AG04450 (cell line): ENCODE measurements around the gene ATP2B1. TPM values are rescaled to one million over a fixed set of nuclear protein-coding genes. Genes with fewer than 3 reads are reported as not detected.

Experiments used
- CTCF ChIA-PET: fragments of 300-600, 350-600 bp; formaldehyde crosslinking; extraction: SDS; loops from one replicate; lab custom pipeline; 2022; ENCODE audit warnings: antibody characterized with exemption, inconsistent platforms; lab: Charles Lee
- POLR2A ChIA-PET: fragments of 350-600 bp; formaldehyde crosslinking; extraction: SDS; loops from one replicate; lab custom pipeline; 2021; ENCODE audit warnings: antibody characterized with exemption, inconsistent platforms; lab: Yijun Ruan, JAX
- DNase-seq: peaks from one replicate; pipeline ENCODE4 v3.0.0-alpha.2; 2011; ENCODE audit warnings: low read depth, low spot score
- H3K27ac ChIP-seq: one replicate; pipeline ENCODE4 v1.5.1; 2012; ENCODE audit warnings: low read depth, low read length, control low read depth
- H3K27me3 ChIP-seq: one replicate; pipeline ENCODE4 v1.6.0; 2012; ENCODE audit warnings: low read length; ENCODE audit not compliant: control insufficient read depth, insufficient read depth
- H3K4me3 ChIP-seq: 2 replicates; pipeline ENCODE4 v1.5.1; 2011; ENCODE audit warnings: mild to moderate bottlenecking, low read depth, low read length, control low read depth
- H3K9me3 ChIP-seq: 2 replicates; pipeline ENCODE4 v1.5.1; 2012; ENCODE audit warnings: low read length; ENCODE audit not compliant: control insufficient read depth, insufficient read depth
- CTCF ChIP-seq: IDR thresholded peaks from 2 replicates; pipeline ENCODE4 v1.5.1; 2011; ENCODE audit warnings: low read depth, low read length, control low read depth, inconsistent platforms
- polyA plus RNA-seq: library from polyadenylated mRNA; depleted of rRNA; stranded (reverse); fragments of >200 nt; gene quantifications from 2 replicates; pipeline ENCODE4 v1.2.3, GENCODE V29; 2011

Gene ATP2B1
- polyA plus RNA-seq, 1 experiment, result 42.7 TPM

- Histone ChIP-seq H3K9me3 (peaks cover 5% of the 10 kb centered on the region; the same call in 1 of the 2 replicates), H3K4me3 (no peak overlapping the region), H3K27ac (no peak overlapping the region), H3K27me3 (no peaks in the 10 kb centered on the region)
- DNase-seq, result no peak
- ChIA-PET POLR2A (no interaction called here), CTCF (no interaction called here)
- TF ChIP-seq CTCF, result no peak
Observed at GRCh38 chr12:89717759-89718523, 9.3 kb upstream of the ATP2B1 start.

- no peaks in the 10 kb centered on the region for H3K27me3 ChIP-seq
- H3K27ac ChIP-seq, result no peak overlapping the region
- peaks cover 5% of the 10 kb centered on the region for H3K9me3 ChIP-seq
- DNase-seq, result no peak
- CTCF ChIA-PET, result interaction anchor here (0.5 kb wide), 1 partner anchor 390 kb away, joined by 6 read pairs; no protein-coding TSS in a partner anchor
- no peak overlapping the region for H3K4me3 ChIP-seq
- POLR2A ChIA-PET, result no interaction called here
- no peak for TF ChIP-seq CTCF
Observed at GRCh38 chr12:89712706-89713105, 4.1 kb upstream of the ATP2B1 start.

GRCh38 chr12:89710873-89711750 lies 2.5 kb upstream of the ATP2B1 start:
- no peak for TF ChIP-seq CTCF
- peak overlapping the region; percentile 81 for H3K4me3 ChIP-seq
- H3K9me3 ChIP-seq, result peaks cover 5% of the 10 kb centered on the region
- no peaks in the 10 kb centered on the region for H3K27me3 ChIP-seq
- no peak for DNase-seq
- ChIA-PET CTCF (no interaction called here), POLR2A (no interaction called here)
- H3K27ac ChIP-seq, result no peak overlapping the region

- Histone ChIP-seq H3K9me3 (peaks cover 5% of the 10 kb centered on the region), H3K27me3 (no peaks in the 10 kb centered on the region), H3K4me3 (peak overlapping the region; percentile 81), H3K27ac (peak overlapping the region; percentile 96)
- no peak for DNase-seq
- ChIA-PET CTCF (interaction anchor here (0.6 kb wide), 1 partner anchor 544 kb away, joined by 3 read pairs; no protein-coding TSS in a partner anchor), POLR2A (interaction anchor here (0.8 to 2.1 kb wide), 8 partner anchors 14 to 487 kb away, joined by 3 to 14 read pairs (median 4); no protein-coding TSS in a partner anchor)
- TF ChIP-seq CTCF, result no peak
Observed at GRCh38 chr12:89709995-89710872, 1.6 kb upstream of the ATP2B1 start.
